ENCODE results near the gene BCOR. TPM values are rescaled to one million over a fixed set of nuclear protein-coding genes. Genes with fewer than 3 reads are reported as not detected.

Gene BCOR
- total RNA-seq, 3 donors from 2014 or later, result 11.7 to 28.1 (median 27.9) TPM

- Histone ChIP-seq H3K27ac (peak overlapping the region; percentile 58 to 85), H3K9me3 (no peaks in the 10 kb centered on the region), H3K27me3 (peaks cover 0 to 93% of the 10 kb centered on the region in 2 donors), H3K36me3 (no peaks in the 10 kb centered on the region), H3K4me1 (peaks cover 0 to 5% of the 10 kb centered on the region in 2 donors), H3K4me3 (peak overlapping the region in 2 of 3 donors; percentile 9 to 23)
- no peak for DNase-seq (ENCODE audit: low spot score in 2 of 2)
- intact Hi-C loops (cut with DNase I; ENCODE audit: low total_unique reads), result no loop called here
- TF ChIP-seq CTCF (IDR thresholded peaks at IDR 0.05), result no peak
- no peak for TF ChIP-seq POLR2AphosphoS5 (IDR thresholded peaks at IDR 0.05)
- no peak for TF ChIP-seq POLR2A (IDR thresholded peaks at IDR 0.05)
These were observed 3.0 kb upstream of the BCOR start for GRCh38 chrX:40100537-40101429.

- no peak for DNase-seq (ENCODE audit: low spot score in 2 of 2)
- Histone ChIP-seq H3K4me1 (peaks cover 0 to 5% of the 10 kb centered on the region in 2 donors), H3K27me3 (peaks cover 0 to 93% of the 10 kb centered on the region in 2 donors), H3K9me3 (no peaks in the 10 kb centered on the region), H3K4me3 (peak overlapping the region in 2 of 3 donors; percentile 9 to 23), H3K36me3 (no peaks in the 10 kb centered on the region), H3K27ac (peak overlapping the region; percentile 58 to 85)
- intact Hi-C loops (cut with DNase I; ENCODE audit: low total_unique reads), result no loop called here
- no peak for TF ChIP-seq POLR2A (IDR thresholded peaks at IDR 0.05)
- no peak for TF ChIP-seq CTCF (IDR thresholded peaks at IDR 0.05)
These were observed 2.4 kb upstream of the BCOR start for GRCh38 chrX:40100141-40100536.

- DNase-seq (ENCODE audit: low spot score in 2 of 2), result no peak
These were observed 1.5 kb upstream of the BCOR start for GRCh38 chrX:40099055-40099958.

GRCh38 chrX:40098264-40099054, 701 bp upstream of the BCOR start:
- no peak for TF ChIP-seq CTCF (IDR thresholded peaks at IDR 0.05)
- no peak for TF ChIP-seq POLR2A (IDR thresholded peaks at IDR 0.05)
- no peak for TF ChIP-seq POLR2AphosphoS5 (IDR thresholded peaks at IDR 0.05)
- DNase-seq (ENCODE audit: low spot score in 2 of 2), result no peak
- peaks cover 0 to 5% of the 10 kb centered on the region in 2 donors for H3K4me1 ChIP-seq
- H3K27me3 ChIP-seq, result peaks cover 0 to 94% of the 10 kb centered on the region in 2 donors
- H3K4me3 ChIP-seq, result peak overlapping the region; percentile 71 to 89 (median 76)
- peak overlapping the region; percentile 83 to 85 for H3K27ac ChIP-seq
- H3K36me3 ChIP-seq, result no peaks in the 10 kb centered on the region
- H3K9me3 ChIP-seq, result no peaks in the 10 kb centered on the region
- intact Hi-C loops (cut with DNase I; ENCODE audit: low total_unique reads), result no loop called here

More at GRCh38 chrX:40099055-40099958, 1.5 kb upstream of the BCOR start:
- Histone ChIP-seq H3K4me1 (peaks cover 0 to 5% of the 10 kb centered on the region in 2 donors), H3K27ac (peak overlapping the region; percentile 83 to 85), H3K36me3 (no peaks in the 10 kb centered on the region), H3K9me3 (no peaks in the 10 kb centered on the region), H3K27me3 (peaks cover 0 to 93% of the 10 kb centered on the region in 2 donors), H3K4me3 (peak overlapping the region; percentile 71 to 89 (median 76))
- TF ChIP-seq POLR2AphosphoS5 (IDR thresholded peaks at IDR 0.05) (no peak), CTCF (IDR thresholded peaks at IDR 0.05) (no peak), POLR2A (IDR thresholded peaks at IDR 0.05) (no peak)
- intact Hi-C loops (cut with DNase I; ENCODE audit: low total_unique reads), result no loop called here

All from breast epithelium (tissue), 4 donors.